Anterior cingulate cortex (tissue), 58 donors: ENCODE results near the gene GPR107.
"Not testable (repeated sequence)": the region's sequence is repeated elsewhere in the genome, so short reads cannot be mapped to it uniquely, and the experiment has no call there.

Experiments used
- DNase-seq, 58 donors: peaks; one replicate each; lab custom pipeline; 2025; lab: John Stamatoyannopoulos, UW

GPR107 gene

DNA sequence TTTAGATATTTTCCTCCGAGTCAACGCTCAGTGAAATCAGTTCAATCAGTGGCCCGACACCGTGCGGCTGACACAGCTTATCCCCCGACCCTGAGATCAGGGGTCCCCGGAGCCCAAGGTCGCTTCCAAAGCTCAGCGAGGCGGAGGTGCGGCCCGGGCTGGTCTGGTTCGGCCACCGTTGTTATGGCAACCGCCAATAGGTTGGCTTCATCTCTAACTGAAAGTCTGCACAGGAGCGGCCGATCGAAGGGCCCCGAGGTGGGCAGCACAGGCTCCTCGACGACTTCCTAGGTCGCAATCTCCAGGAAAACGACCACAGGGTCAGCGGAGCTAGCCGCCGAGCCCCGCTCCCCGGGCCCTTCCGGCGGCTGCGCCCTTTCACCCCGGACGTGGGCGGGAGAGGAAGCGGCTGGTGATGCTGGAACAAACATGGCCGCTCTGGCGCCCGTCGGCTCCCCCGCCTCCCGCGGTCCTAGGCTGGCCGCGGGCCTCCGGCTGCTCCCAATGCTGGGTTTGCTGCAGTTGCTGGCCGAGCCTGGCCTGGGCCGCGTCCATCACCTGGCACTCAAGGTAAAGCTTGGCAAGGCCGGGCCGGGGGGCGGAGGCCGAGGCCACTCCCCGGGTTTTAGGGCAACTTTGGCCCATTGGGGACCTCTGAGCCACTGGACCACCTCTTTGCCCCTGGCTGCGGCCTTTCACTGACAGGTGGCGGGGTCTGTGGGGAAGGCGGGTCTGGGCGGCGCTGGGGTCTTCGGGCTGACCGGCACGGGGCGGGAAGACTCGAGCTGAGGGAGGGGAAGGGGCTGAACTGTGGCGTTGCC is at the start of gene GPR107:
GPR107 (plus strand) TSS at position 403 of the 821 bp plus-strand sequence; CDS start at position 430, 27 bp downstream.
- DNase-seq, result peak in 57 of 58 donors; percentile 30 to 81 (median 66)

DNA sequence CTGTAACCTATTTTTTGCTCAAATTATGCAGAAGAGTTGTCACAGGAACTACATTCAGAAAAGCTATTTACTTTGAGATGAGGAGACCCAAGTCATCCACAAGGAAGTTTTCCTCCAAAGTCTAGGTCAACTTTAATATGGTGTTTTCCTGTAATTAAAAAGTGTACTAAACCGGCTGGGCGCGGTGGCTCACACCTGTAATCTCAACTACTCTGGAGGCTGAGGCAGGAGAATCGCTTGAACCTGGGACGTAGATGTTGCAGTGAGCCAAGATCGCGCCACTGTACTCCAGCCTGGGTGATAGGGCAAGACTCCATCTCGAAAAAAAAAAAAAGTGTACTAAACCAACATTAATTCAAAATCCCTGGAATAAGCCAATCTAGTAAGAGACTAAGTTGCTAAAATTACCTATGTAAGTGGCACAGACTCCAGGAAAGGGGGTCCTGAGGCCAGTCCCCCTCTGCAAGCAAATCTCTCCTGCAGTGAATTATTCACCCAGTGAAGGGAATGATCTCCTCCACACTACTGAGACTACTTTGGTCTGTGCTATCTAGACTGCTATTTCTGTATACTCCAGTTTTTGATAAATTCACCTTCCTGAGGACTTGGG is 49.7 kb upstream of the GPR107 start:
- DNase-seq, result no peak

GRCh38 chr9:130006952-130007351 is 46.8 kb upstream of the GPR107 start:
- DNase-seq, result not testable (repeated sequence)

DNA sequence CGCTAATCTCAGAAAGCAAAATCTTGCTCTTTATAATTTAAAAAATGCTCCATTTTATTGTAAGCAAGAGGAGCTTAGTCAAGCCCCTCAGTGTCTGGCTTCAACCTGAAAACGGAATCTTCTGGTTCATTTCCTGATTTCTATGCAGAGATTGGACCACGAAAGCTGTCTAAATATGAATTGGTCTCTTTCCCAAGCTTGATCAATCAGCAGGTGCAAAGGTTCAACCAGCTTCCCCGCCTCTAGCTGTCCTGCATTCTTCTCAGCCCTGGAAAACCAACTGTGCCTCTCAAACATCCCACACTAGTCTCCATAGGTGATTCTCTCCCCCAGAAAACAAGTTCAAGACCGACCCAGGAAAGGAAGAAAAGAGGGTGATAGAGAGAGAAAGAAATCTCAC is 45.2 kb upstream of the GPR107 start:
- DNase-seq, result no peak

- DNase-seq, result not testable (repeated sequence)
Observed at GRCh38 chr9:130009546-130009945, 44.2 kb upstream of the GPR107 start.

DNA sequence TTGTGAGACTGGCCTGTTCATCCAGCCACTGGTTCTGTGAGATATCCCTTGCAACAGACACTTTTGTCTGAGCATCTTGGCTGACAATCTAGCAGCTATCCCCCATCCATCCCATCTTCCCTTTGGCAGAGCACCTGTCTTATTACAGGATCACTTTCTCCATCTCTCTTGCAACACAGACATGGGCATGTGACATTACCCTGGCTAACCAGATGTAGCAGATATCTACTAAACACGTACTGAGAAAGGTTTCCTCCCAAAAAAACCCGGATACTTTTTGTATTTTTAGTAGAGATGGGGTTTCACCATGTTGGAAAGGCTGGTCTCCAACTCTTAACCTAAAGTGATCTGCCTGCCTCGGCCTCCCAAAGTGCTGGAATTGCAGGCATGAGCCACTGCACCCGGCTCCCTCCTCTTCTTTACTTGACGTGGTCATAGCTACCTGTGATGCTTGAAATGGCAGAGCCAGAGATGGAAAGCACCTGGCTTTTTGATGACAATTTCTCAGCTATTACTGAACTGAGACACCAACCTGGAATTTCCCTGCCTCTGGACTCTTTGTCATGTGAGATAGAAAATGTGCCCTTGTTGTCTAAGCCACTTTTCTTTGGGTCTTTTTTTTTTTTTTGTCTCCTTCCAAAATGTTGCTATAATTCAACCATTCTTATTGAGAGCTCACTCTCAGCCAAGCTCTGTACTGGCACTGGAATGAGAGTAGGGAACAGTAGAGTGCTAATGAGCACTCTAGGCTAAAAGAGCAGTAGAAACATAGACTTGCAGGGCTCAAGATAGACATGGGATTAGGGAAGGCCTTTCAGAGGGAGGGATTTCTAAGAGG is 43.3 kb upstream of the GPR107 start:
- DNase-seq, result no peak

DNA sequence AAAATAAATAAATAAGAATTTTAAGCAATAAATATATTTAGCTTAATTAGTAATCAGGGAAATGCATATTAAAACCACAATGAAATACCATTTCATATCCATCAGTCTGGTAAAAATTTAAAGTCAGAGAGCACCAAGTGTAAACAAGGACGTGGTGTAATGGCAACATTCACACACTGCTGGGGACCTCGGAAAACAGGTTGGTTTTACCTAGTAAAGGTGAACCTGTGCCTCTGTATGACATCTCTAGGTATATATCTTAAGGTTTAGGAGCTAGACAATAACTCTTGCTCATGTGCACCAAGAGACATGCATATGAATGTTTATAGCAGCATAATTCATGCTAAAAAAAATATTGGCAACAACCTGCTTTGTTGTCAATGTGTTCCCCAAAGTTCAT is 40.4 kb upstream of the GPR107 start:
- no peak for DNase-seq

GRCh38 chr9:130015353-130016019 is 38.2 kb upstream of the GPR107 start:
- no peak for DNase-seq

DNA sequence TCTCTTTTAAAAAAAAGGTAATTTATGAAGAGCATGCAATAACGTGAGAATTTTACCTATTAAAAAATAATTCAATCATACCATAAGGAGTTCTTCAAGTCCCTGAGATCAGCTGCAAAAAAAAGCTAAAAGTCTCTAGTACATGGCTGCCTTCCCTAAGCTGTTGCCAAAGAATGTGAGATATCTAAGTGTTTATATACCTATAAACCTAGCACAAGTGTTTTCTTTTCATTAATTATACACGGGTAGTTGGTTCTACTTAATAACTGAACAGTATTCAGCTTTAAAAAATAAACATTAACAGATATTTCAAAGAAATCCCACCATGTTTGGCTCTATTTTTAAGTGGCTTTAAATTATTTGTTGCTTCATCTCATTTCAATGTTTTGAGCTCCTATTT is 36.6 kb upstream of the GPR107 start:
- DNase-seq, result no peak

DNA sequence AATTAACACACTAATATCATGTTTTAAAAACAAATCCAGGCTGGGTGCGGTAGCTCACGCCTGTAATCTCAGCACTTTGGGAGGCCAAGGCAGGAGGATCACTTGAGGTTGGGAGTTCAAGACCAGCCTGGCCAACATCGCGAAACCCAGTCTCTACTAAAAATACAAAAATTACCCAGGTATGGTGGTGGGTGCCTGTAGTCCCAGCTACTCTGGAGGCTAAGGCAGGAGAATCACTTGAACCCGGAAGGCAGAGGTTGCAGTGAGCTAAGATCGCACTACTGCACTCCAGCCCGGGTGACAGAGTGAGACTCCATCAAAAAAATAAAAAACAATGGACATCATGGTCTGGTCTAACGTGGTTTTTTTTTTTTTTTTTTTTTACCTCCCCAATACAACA is 36.2 kb upstream of the GPR107 start:
- not testable (repeated sequence) for DNase-seq

- no peak for DNase-seq
Observed at GRCh38 chr9:130018265-130018664, 35.4 kb upstream of the GPR107 start.

- peak in 9 of 58 donors; percentile 11 to 58 (median 19) for DNase-seq
Observed at GRCh38 chr9:130020618-130021017, 33.1 kb upstream of the GPR107 start.

DNA sequence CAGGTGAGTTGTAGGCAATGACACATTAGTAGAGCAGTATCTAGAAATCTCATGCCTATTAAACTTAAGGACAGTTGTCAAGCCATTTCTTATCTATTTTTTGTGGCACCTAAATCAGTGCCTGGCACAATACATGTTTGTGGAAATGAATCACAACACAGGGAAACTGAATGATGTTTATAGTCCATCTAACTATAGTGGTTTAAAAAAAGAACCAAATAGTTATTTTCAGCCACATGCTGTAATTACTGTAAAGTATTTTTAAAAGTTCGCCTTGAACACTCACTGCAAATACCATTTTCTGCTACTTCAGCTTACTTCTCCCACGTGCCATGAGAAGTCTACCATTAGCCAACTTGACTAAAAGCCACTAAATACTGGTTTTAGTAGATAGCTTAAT is 32.6 kb upstream of the GPR107 start:
- DNase-seq, result no peak

DNA sequence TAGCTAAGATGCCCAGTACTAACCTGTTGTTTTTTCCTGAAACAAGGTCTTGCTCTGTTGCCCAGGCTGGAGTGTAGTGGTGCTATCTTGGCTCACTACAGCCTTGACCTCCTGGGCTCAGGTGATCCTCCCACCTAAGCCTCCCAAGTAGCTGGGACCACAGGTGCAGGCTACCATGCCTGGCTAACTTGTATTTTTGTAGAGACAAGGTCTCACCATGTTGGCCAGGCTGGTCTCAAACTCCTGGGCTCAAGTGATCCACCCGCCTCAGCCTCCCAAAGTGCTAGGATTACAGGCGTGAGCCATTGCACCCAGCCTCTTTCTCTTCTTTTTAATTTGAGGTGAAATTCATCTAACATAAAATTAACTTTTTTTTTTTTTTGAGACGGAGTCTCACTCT is 31.9 kb upstream of the GPR107 start:
- not testable (repeated sequence) for DNase-seq

- DNase-seq, result no peak
Observed at GRCh38 chr9:130022566-130023143, 31.1 kb upstream of the GPR107 start.

DNA sequence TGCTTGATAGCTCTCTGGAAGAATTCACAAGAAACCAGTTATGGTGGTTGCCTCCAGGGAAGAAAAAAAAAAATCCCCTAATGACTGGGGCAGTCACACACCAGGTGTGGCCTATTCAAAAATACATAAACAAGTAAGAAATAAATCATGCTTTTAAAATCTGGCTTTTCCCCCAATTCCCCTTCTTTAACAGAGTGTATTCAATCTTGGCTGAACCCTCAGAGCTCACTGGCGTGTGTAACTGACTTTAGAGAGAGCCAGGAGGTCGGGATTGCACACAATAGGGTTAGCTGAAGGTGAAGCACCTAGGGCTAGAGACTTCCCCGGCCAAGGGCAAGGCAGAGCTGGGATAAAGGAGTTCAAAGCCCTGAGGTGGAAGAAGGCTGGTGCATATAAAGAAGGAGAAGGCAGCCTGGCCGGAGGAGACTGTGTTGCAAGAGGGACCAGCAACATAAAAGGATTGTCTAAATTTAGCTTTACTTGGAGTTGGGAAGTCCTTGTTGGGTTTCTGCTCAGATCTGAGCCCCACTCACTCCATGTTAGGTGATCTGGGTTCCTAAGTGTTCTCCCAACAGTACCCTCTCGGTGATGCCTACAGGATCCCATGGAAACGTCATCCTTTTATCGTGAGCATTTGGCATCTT is 30.4 kb upstream of the GPR107 start:
- DNase-seq, result no peak

DNA sequence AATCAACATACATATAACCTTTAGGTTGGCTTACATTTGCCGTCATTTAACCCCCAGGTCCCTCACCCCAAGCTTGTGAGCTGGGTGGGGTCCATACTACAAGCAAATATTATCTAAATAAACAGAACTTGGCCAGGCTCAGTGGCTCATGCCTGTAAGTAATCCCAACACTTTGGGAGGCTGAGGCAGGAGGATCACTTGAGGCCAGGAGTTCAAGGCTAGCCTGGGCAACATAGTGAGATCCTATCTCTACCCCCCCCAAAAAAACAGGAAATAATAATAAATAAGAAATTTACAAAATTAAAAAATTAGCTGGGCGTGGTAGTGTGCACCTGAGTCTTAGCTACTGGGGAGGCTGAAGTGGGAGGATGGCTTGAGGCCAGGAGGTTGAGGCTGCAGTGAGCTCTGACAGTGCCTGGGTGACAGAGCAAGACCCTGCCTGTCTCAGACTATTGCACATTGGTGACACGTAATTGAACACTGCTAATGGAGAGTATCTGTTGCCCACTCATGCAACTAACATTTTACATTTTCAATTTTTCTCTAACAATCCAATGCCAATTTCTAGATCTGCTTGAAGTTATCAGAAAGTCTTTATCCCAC is 29.6 kb upstream of the GPR107 start:
- no peak for DNase-seq

GRCh38 chr9:130024597-130024994 is 29.1 kb upstream of the GPR107 start:
- no peak for DNase-seq
